Fibroblast of villous mesenchyme (primary cell): ENCODE results near the gene SORCS2. TPM values are rescaled to one million over a fixed set of nuclear protein-coding genes. Genes with fewer than 3 reads are reported as not detected.

Source experiments
- DNase-seq: peaks from one replicate; pipeline ENCODE4 v3.0.0-alpha.2; 2010; ENCODE audit warnings: low read depth
- H3K4me3 ChIP-seq: 2 replicates; pipeline ENCODE4 v1.5.1; 2011; ENCODE audit warnings: low read depth, mild to moderate bottlenecking, low read length
- total RNA-seq: library from RNA; depleted of rRNA; stranded (reverse); fragments of >200 nt; gene quantifications from 2 replicates; pipeline ENCODE4 v1.2.3, GENCODE V29; 2012
- TF ChIP-seq, protein P1 (sequence below): IDR thresholded peaks from 2 replicates; pipeline ENCODE4 v1.5.1; 2012; ENCODE audit warnings: low read depth, mild to moderate bottlenecking, low read length; ENCODE audit not compliant: insufficient read depth

SORCS2 gene
- total RNA-seq, 1 donor: under 0.01 TPM

DNA sequence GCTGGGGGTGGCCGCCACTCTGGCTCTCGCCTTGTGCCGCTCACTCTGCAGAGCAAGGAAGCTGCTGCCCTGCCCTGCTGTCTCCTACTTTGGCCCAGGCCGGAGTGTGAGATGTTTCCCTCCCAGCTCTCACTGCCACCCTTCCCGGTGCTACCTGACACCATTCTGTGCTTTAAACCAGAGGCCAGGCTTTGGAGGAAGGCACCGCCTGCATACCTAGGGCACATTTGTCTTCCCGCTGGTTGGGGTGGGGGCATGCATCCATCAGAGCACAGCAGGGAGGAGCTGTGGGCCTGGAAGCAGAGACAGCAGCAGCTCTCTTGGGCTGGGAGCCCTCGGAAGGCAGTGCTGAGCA lies 339.3 kb downstream of the SORCS2 start:
- TF ChIP-seq, protein P1, sequence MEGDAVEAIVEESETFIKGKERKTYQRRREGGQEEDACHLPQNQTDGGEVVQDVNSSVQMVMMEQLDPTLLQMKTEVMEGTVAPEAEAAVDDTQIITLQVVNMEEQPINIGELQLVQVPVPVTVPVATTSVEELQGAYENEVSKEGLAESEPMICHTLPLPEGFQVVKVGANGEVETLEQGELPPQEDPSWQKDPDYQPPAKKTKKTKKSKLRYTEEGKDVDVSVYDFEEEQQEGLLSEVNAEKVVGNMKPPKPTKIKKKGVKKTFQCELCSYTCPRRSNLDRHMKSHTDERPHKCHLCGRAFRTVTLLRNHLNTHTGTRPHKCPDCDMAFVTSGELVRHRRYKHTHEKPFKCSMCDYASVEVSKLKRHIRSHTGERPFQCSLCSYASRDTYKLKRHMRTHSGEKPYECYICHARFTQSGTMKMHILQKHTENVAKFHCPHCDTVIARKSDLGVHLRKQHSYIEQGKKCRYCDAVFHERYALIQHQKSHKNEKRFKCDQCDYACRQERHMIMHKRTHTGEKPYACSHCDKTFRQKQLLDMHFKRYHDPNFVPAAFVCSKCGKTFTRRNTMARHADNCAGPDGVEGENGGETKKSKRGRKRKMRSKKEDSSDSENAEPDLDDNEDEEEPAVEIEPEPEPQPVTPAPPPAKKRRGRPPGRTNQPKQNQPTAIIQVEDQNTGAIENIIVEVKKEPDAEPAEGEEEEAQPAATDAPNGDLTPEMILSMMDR: no peak
- DNase-seq: no peak
- no peak overlapping the region for H3K4me3 ChIP-seq

DNA sequence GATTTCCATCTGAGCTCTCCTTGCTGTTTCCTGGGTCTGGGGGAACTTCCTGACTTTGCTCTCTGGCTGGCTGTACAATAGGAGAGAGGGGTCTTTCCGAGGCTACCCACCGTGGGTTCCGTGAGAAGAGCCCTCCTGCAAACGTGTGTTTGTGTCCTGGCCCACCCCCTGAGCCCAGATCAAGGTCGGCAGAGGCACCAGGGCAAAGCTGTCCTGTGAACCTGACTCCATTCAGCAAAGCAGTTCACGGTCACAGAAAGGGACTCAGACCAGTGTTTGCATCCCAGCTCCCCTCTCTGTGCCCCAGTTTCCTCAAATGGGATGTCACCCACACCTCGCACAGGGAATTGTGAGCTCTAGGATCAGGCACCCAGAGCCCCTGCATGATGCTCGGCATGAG lies 339.7 kb downstream of the SORCS2 start:
- no peak for DNase-seq
- no peak overlapping the region for H3K4me3 ChIP-seq
- TF ChIP-seq, protein P1: no peak

DNA sequence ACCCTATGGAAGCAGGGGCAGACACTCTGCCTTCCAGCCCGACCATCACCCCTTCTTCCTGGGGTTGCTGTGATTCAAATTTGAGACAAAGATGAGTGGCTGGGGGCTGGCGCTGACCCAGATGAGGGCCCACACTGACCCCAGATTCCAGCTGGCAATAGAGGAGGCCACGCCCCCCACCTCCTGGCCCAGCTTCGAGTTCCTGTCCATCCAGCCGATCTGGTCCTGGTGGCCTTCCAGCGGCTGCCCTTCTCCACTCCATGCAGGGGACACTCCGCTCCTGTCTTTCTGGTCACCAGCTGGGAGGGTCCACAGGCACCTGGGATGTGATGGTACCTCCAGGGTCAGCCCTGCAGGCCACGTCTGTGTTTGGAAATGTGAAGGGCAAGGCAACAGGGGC lies 340.9 kb downstream of the SORCS2 start:
- TF ChIP-seq, protein P1: no peak
- H3K4me3 ChIP-seq: no peak overlapping the region
- DNase-seq: no peak

DNA sequence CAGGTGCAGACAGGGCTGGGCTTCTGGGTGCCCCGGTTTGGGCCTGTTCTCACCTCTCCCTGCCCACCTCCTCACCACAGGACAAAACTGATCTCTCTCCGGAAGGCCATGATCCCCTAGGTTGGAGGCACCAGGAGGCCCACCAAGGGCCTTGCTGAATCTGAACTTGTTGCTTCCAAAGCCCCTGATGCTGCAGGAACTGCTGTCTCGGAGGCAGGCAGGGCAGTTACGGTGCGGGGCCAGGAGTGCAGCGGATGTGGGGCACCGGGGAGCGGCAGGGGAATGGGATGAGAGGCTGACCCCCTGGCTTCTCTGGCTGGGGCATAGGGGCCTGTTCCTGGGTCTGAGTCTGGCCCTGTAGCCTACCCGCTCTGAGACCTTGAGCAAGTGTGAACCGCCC lies 342.8 kb downstream of the SORCS2 start:
- H3K4me3 ChIP-seq: no peak overlapping the region
- TF ChIP-seq, protein P1: no peak
- DNase-seq: no peak

DNA sequence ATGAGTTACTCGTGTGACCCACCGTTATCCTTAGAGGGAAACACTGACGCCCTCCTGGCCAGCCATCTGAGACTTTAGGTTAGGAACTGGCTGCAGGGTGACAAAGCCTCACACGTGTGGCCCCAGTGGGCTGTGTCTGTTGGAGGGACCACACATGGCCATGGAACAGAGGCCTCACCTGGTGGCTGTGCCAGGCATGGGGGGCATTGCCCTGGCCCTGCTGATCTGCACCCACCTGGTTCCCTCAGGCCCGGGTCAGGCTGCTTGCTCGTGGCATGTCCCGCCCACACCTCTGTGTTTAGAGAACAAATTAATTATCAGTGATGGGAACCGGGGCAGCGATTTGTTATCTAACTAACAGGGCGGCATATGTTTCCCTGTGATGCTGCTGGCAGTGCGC lies 343.3 kb downstream of the SORCS2 start:
- no peak for DNase-seq
- H3K4me3 ChIP-seq: no peak overlapping the region
- TF ChIP-seq, protein P1: no peak

DNA sequence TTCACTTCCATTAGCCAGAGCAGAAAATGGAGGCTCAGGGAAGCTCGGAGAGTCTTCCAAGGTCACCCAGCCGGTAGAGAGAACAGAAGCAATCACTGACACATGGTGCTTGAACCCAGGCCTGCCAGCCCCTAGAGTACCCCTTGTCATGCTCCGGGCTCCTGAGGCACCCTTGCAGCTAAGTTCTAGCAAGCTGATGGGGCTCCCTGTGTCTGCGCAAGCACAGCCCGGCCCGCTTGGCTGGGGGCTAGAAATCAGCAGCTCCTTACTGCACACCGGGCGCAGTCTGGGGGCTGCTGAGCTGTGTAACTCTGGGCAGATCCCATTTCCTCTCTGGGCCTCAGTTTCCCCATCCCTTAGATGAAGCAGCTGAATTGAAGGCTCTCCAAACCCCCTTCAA lies 344.5 kb downstream of the SORCS2 start:
- TF ChIP-seq, protein P1: no peak
- DNase-seq: no peak
- no peak overlapping the region for H3K4me3 ChIP-seq

DNA sequence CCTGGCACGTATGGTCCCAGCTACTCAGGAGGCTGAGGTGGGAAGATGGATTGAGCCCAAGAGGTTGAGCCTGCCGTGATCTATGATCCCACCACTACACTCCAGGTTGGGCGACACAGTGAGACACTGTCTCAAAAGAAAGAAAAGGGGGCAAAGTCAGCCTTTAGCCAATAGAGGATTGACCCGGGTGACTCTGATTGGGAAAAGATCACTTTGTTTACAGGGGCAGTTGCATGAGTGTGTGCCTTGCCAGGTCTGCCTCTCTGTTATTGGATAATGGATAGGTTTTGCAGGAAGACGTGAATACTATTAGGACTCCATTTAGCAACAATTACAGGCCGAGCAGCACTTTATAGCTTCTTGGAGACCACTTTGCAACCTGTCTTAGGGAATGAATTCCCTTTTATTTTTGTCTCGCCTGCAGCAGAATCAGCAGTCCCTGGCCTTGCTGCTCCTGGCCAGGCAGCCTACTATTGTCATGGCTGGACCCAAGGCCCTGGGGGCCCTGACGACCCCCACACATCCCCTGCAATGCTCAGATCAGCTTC lies 345.6 kb downstream of the SORCS2 start:
- TF ChIP-seq, protein P1: no peak
- H3K4me3 ChIP-seq: no peak overlapping the region
- no peak for DNase-seq
